Breast epithelium (tissue), 4 donors: ENCODE data around the gene DBN1. TPM values are rescaled to one million over a fixed set of nuclear protein-coding genes. Genes with fewer than 3 reads are reported as not detected.

Experiments used
- DNase-seq, 2 donors: peaks; one replicate each; pipeline ENCODE4 v3.0.0-alpha.2; 2019; ENCODE audit warnings: low spot score in 2 of 2
- H3K27ac ChIP-seq, 2 donors: fragments of 200-600 bp; sonication (generic) in 1 of 2; one replicate each; pipeline ENCODE4 v1.5.1; 2016 to 2019; ENCODE audit warnings: mild to moderate bottlenecking in 1 of 2
- H3K27me3 ChIP-seq, 2 donors: fragments of 200-600 bp; sonication (generic) in 1 of 2; one replicate each; pipeline versions ENCODE4 v1.5.1 to v1.6.0; 2017 to 2019; ENCODE audit warnings: control low read depth in 1 of 2, mild to moderate bottlenecking in 1 of 2
- H3K36me3 ChIP-seq: fragments of 200-600 bp; one replicate; pipeline ENCODE4 v1.5.1; 2019
- H3K4me1 ChIP-seq, 2 donors: fragments of 200-600 bp; sonication (generic); one replicate each; pipeline ENCODE4 v1.5.1; 2016 to 2019; ENCODE audit warnings: control low read depth in 1 of 2
- H3K4me3 ChIP-seq, 3 donors: fragments of 200-600 bp; sonication (generic); 1 replicate in 2 of 3; 2 replicates in 1 of 3; pipeline ENCODE4 v1.5.1; 2016 to 2019; ENCODE audit warnings: mild to moderate bottlenecking in 3 of 3, moderate library complexity in 2 of 3
- H3K9me3 ChIP-seq, 2 donors: fragments of 200-600 bp; sonication (generic) in 1 of 2; one replicate each; pipeline ENCODE4 v1.5.1; 2016 to 2019; ENCODE audit warnings: control low read depth in 1 of 2
- POLR2A ChIP-seq: fragments of 450-650 bp; IDR thresholded peaks from one replicate; pipeline ENCODE4 v1.6.1; 2016; ENCODE audit warnings: antibody characterized with exemption, mild to moderate bottlenecking, moderate library complexity
- POLR2AphosphoS5 ChIP-seq, 3 donors: sonication (generic); formaldehyde crosslinking; IDR thresholded peaks; one replicate each; pipeline ENCODE4 v1.6.1; 2017; ENCODE audit warnings: antibody characterized with exemption in 3 of 3
- intact Hi-C: fragments of 100-400 bp; cut with DNase I; formaldehyde crosslinking; loops from one replicate; pipeline ENCODE4 v1.15.1; 2023; ENCODE audit warnings: low total_unique reads
- total RNA-seq, 3 donors: library from RNA; depleted of rRNA; stranded (reverse); fragments of >200 nt; gene quantifications; one replicate each; pipeline ENCODE4 v1.1.0, GENCODE V29; 2016
- TF ChIP-seq, protein P1 (sequence below), 3 donors: fragments of 450-650 bp; IDR thresholded peaks; one replicate each; pipeline ENCODE4 v1.5.1; 2016 to 2017; ENCODE audit warnings: antibody characterized with exemption in 3 of 3, mild to moderate bottlenecking in 3 of 3, moderate library complexity in 3 of 3

DBN1 gene
- total RNA-seq, 3 donors from 2014 or later: 30.7 to 94.6 (median 61.3) TPM

DNA sequence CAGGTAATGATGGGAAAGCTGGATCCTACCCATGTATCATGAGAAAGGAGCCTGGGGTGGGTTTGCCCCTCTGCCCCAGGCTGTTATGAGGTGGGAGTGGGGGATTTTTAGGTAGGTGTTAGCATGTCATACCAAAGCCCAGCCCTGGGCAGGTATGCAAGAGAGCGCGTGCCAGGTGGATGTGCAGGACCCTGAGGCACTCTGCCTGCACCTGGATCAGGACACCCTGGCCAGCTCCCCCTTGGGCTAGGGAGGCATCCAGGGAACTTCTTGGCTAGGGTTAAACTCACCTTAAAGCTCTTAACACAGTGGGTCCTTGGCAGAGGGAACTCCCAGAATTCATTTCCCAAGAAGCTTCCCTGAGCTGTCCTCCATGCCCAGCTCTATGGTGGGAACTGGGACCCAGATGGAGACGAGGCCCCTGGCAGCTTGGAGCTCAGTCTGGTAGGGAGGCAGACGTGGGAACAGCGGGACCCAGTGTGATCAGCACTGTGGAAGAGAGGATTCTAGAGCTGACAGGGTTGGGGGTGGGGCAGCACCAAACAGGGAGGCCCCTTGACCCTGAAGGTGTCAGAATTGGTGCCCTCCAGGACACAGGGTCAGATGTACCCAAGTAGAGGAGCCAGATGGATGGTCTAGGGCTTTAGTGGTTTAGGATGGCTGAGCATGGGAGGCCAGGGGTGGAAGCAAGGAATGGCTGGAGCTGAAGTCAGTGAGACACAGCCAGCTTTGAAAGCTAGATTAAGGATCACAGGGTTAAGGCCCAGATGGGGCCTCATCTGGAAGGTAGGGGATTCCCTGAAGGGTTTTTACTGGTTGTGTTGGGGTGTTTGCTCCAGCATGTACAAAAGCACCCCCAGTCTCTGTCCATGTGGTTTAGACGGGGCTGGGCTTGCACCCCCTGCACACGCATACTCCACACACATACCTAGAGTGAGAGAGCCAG lies 29.1 kb downstream of the DBN1 start:
- TF ChIP-seq POLR2A (no peak), POLR2AphosphoS5 (IDR thresholded peaks at IDR 0.05) (no peak)
- TF ChIP-seq, protein P1, sequence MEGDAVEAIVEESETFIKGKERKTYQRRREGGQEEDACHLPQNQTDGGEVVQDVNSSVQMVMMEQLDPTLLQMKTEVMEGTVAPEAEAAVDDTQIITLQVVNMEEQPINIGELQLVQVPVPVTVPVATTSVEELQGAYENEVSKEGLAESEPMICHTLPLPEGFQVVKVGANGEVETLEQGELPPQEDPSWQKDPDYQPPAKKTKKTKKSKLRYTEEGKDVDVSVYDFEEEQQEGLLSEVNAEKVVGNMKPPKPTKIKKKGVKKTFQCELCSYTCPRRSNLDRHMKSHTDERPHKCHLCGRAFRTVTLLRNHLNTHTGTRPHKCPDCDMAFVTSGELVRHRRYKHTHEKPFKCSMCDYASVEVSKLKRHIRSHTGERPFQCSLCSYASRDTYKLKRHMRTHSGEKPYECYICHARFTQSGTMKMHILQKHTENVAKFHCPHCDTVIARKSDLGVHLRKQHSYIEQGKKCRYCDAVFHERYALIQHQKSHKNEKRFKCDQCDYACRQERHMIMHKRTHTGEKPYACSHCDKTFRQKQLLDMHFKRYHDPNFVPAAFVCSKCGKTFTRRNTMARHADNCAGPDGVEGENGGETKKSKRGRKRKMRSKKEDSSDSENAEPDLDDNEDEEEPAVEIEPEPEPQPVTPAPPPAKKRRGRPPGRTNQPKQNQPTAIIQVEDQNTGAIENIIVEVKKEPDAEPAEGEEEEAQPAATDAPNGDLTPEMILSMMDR (IDR thresholded peaks at IDR 0.05): no peak
- Histone ChIP-seq H3K9me3 (no peaks in the 10 kb centered on the region), H3K4me3 (no peak overlapping the region), H3K4me1 (peaks cover 0 to 13% of the 10 kb centered on the region in 2 donors), H3K27ac (no peak overlapping the region), H3K36me3 (no peaks in the 10 kb centered on the region), H3K27me3 (peaks cover 0 to 3% of the 10 kb centered on the region in 2 donors)
- intact Hi-C loops: loop anchor here (5.0 kb wide), 1 partner anchor 37 kb away; the partner anchor contains the start of gene F12
- DNase-seq: no peak

DNA sequence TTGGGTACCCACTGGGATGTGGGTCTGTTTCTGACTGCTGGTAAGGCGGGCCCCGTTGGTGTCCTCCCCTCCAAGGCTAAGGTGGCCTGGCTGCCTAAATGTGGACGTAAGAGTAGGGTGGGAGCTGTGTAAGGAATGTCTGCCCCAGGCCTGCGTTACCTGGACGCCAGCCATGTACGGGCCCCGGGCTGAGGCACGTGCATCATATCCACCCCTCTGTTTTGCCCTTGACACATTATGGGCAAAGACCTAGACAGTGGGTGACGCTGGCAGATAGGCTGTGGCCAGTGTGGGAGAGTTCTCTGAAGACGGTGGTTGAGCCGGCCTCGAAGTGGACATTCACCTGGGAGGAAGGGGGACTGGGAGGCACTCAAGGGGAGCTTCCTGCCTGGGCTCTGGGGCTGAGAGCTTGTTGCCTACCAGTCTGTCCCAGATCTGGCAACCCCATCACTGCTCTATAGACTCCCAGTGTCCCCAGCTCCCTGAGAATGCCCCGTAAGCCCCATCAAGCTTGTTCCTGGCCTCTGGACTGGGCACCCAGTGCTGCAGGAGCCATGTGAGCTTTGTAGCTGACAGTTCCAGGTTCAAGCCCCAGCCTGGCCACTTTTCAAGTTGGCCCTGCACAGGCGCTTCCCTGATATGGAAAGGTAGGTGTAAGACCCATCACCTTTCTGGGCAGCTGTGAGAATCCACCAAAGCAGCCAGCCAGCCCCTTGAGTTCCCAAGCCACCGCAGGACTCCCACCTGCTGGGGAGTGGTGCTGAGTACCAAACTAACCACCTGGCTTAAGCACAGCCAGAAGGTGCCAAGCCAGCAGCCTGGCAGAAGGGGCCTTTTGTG lies 30.1 kb downstream of the DBN1 start:
- Histone ChIP-seq H3K27me3 (peaks cover 0 to 3% of the 10 kb centered on the region in 2 donors), H3K9me3 (no peaks in the 10 kb centered on the region), H3K4me3 (no peak overlapping the region), H3K27ac (no peak overlapping the region), H3K36me3 (no peaks in the 10 kb centered on the region), H3K4me1 (peaks cover 0 to 13% of the 10 kb centered on the region in 2 donors)
- TF ChIP-seq POLR2A: no peak
- TF ChIP-seq POLR2AphosphoS5 (IDR thresholded peaks at IDR 0.05): no peak
- TF ChIP-seq, protein P1 (IDR thresholded peaks at IDR 0.05): no peak
- DNase-seq: no peak
- intact Hi-C loops: no loop called here

DNA sequence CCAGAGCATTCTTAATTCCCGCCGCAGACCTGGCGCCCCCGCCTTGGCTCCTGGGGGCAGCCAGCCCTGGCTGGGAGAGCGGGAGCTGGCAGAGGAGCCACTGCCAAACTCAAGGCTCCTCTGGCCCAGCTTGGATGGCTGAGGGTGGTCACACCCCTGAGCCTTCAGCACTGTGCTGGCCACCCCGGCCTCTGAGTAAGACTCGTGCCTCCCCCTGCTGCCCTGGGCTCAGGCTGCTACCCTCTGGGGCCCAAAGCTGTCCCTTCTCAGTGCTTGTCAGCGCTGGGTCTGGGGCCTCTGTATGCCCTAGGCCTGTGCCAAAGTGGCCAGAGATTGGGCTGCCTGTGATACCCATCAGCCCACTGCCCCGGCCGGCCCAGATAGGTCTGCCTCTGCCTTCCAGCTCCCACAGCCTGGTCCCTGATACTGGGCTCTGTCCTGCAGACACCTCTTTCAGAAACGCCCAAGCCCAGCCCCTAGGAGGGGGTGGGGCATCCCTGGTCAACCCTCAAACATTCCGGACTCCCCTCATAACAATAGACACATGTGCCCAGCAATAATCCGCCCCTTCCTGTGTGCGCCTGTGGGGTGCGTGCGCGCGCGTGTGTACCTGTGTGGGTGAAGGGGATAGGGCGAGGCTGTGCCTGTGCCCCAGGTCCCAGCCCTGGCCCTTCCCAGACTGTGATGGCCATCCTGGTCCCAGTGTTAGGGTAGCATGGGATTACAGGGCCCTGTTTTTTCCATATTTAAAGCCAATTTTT lies 31.2 kb downstream of the DBN1 start:
- Histone ChIP-seq H3K36me3 (no peaks in the 10 kb centered on the region), H3K27me3 (peaks cover 0 to 3% of the 10 kb centered on the region in 2 donors), H3K9me3 (no peaks in the 10 kb centered on the region), H3K4me1 (peaks cover 0 to 9% of the 10 kb centered on the region in 2 donors), H3K27ac (no peak overlapping the region), H3K4me3 (no peak overlapping the region)
- DNase-seq: no peak
- TF ChIP-seq POLR2AphosphoS5 (IDR thresholded peaks at IDR 0.05) (no peak), POLR2A (no peak)
- TF ChIP-seq, protein P1 (IDR thresholded peaks at IDR 0.05): no peak
- intact Hi-C loops: no loop called here

DNA sequence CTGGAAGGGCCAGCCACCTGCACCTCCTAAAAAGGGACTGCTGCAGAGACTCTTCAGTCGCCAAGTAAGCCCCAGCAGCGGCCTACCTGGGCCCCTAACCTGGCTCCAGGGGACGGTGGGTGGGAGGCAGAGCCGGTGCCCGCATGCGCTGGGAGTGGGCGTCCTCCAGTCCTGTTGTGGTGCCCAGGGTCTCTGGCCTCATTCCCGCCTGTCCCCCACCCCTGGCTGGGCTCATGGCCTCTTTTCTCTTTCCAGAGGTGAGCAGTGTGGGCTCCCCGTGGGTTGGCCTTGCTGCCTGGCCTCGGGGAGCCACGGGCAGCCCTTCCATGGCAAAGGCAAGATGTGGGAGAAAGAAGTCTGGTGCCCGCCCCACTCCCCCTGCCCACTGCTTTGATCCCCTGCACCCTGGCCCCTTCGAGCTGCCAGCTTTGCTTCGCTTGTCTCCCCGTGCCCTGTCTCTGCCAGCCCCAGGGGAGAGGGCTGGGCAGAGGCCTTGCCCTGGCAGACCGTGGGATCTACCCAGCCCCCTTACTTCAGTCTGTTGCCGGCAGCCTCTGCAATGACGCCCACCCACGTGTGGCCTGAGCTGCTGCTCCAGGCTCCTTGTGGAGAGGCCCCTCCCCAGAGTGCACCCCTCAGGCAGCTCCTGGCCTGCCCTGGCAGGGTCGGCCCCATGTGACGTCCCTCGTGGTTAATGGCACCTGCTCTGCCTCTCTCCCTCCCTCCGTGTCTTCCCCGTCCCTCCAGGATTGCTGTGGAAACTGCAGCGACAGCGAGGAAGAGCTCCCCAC lies 32.2 kb downstream of the DBN1 start:
- peaks cover 0 to 1% of the 10 kb centered on the region in 2 donors for H3K27me3 ChIP-seq
- no peaks in the 10 kb centered on the region for H3K9me3 ChIP-seq
- H3K4me3 ChIP-seq: no peak overlapping the region
- intact Hi-C loops: no loop called here
- no peak for DNase-seq
- no peak overlapping the region for H3K27ac ChIP-seq
- no peaks in the 10 kb centered on the region for H3K36me3 ChIP-seq
- peaks cover 0 to 2% of the 10 kb centered on the region in 2 donors for H3K4me1 ChIP-seq
- TF ChIP-seq POLR2AphosphoS5 (IDR thresholded peaks at IDR 0.05): no peak
- TF ChIP-seq, protein P1 (IDR thresholded peaks at IDR 0.05): no peak
- TF ChIP-seq POLR2A: no peak
